OCI-LY1 (cell line): Measurements from ENCODE around the gene ALPK3.

ENCODE experiments used
- EZH2 ChIP-seq: fragments of 200-600 bp; sonication (generic), shearing (Covaris generic); IDR thresholded peaks from 2 replicates; pipeline ENCODE4 v1.8.0; 2017; ENCODE audit warnings: borderline replicate concordance, mixed run types, mild to moderate bottlenecking, antibody characterized with exemption, low read length, moderate library complexity, mixed read lengths
- TF ChIP-seq, protein P1 (sequence below): fragments of 200-600 bp; sonication (generic), shearing (Covaris generic); IDR thresholded peaks from 2 replicates; pipeline ENCODE4 v1.5.1; 2017; ENCODE audit warnings: mild to moderate bottlenecking, antibody characterized with exemption, low read length, moderate library complexity, mixed read lengths

GRCh38 chr15:84824260-84825007, 7.3 kb downstream of the ALPK3 start:
- TF ChIP-seq EZH2 = no peak
- TF ChIP-seq, protein P1, sequence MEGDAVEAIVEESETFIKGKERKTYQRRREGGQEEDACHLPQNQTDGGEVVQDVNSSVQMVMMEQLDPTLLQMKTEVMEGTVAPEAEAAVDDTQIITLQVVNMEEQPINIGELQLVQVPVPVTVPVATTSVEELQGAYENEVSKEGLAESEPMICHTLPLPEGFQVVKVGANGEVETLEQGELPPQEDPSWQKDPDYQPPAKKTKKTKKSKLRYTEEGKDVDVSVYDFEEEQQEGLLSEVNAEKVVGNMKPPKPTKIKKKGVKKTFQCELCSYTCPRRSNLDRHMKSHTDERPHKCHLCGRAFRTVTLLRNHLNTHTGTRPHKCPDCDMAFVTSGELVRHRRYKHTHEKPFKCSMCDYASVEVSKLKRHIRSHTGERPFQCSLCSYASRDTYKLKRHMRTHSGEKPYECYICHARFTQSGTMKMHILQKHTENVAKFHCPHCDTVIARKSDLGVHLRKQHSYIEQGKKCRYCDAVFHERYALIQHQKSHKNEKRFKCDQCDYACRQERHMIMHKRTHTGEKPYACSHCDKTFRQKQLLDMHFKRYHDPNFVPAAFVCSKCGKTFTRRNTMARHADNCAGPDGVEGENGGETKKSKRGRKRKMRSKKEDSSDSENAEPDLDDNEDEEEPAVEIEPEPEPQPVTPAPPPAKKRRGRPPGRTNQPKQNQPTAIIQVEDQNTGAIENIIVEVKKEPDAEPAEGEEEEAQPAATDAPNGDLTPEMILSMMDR = no peak
